ENCODE data around the gene IL17RE.
A peak's percentile ranks its signal among the peaks of the same experiment; 100 is the strongest.

Gene IL17RE

GRCh38 chr3:9946112-9947024 is 43.7 kb downstream of the IL17RE start:
- H3K4me3 ChIP-seq (ENCODE audit: low read depth, low read length): no peak overlapping the region
- no peak for DNase-seq (ENCODE audit: low read depth)
- no peak for TF ChIP-seq CTCF (IDR thresholded peaks at IDR 0.05; ENCODE audit: low read depth, low read length, missing control alignments)

GRCh38 chr3:9947025-9947995 is 44.7 kb downstream of the IL17RE start:
- DNase-seq (ENCODE audit: low read depth): no peak
- no peak for TF ChIP-seq CTCF (IDR thresholded peaks at IDR 0.05; ENCODE audit: low read depth, low read length, missing control alignments)
- no peak overlapping the region for H3K4me3 ChIP-seq (ENCODE audit: low read depth, low read length)

GRCh38 chr3:9948586-9948985 is 45.9 kb downstream of the IL17RE start:
- TF ChIP-seq CTCF (IDR thresholded peaks at IDR 0.05; ENCODE audit: low read depth, low read length, missing control alignments): no peak

GRCh38 chr3:9949115-9949514 is 46.5 kb downstream of the IL17RE start:
- H3K4me3 ChIP-seq (ENCODE audit: low read depth, low read length): no peak overlapping the region
- DNase-seq (ENCODE audit: low read depth): no peak
- no peak for TF ChIP-seq CTCF (IDR thresholded peaks at IDR 0.05; ENCODE audit: low read depth, low read length, missing control alignments)

More at GRCh38 chr3:9948586-9948985, 45.9 kb downstream of the IL17RE start:
- DNase-seq (ENCODE audit: low read depth): no peak
- no peak overlapping the region for H3K4me3 ChIP-seq (ENCODE audit: low read depth, low read length)

- TF ChIP-seq CTCF (IDR thresholded peaks at IDR 0.05; ENCODE audit: low read depth, low read length, missing control alignments): no peak
- no peak overlapping the region for H3K4me3 ChIP-seq (ENCODE audit: low read depth, low read length)
- no peak for DNase-seq (ENCODE audit: low read depth)
These were observed 47.0 kb downstream of the IL17RE start for GRCh38 chr3:9949626-9950025.

- H3K4me3 ChIP-seq (ENCODE audit: low read depth, low read length): peak overlapping the region; percentile 91
- no peak for TF ChIP-seq CTCF (IDR thresholded peaks at IDR 0.05; ENCODE audit: low read depth, low read length, missing control alignments)
- DNase-seq (ENCODE audit: low read depth): no peak
These were observed 48.5 kb downstream of the IL17RE start for GRCh38 chr3:9951126-9951525.

Data from GM12864 (cell line).